COR-L47 (cell line): ENCODE data around the gene CALHM5.

Source experiments
- DNase-seq: peaks from one replicate; lab custom pipeline; 2025; lab: John Stamatoyannopoulos, UW

The CALHM5 gene

DNA sequence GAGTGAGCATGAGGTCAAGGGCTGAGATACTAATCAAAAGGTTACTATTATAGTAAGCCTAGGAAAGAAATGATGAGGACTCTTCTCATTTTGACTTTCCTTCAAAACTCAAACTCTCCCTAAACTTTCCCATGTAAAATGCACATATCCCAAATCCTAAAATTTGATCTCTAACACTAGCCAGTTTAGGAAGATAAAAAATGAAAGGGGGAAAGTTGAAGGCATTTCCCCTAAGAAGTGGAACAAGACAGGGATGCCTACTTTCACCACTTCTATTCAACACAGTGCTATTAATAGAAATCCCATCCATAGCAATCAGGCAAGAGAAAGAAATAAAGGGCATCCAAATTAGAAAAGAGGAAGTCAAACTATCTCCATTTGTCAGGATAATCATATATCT lies 2.9 kb upstream of the CALHM5 start:
- no peak for DNase-seq

DNA sequence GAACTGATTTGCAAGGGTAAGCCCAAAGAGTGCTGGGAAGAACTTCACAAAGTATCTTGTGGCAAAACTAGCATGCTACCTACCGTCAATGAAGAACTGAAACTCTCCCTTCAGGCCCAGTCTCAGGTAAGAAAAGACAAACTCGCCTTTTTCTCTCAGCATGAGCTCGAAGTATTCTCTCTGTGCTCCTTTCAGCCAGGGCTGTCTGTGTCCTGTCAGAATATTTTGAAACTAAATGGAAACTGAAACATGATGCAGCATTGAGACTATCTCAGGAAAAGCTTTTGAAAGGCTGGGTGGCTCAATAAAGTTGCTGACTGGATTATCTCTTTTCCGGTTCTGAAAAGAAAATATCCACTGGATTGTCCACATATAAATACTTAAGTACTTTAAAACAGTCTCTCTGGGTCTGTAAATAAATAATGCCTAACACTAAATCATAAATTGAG lies 696 bp downstream of the CALHM5 start:
- no peak for DNase-seq

DNA sequence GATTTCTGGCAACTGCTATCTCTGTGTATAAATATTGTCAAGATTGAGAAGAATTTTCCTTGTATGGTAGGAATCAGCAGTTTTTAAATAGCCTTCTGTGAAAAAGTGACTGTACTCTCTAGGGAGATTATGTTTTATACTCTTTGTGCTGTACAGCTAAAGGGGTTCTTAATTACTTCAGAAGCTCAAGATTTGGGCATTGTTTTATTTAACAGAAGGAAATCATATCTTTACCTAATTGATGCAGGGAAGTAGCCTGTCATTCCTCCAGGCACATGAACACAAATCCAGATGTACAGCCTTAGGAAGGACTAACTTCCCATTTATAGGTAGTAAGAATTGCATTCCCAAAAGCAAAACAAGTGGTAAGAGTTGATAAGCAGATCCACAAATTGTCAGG lies 1.3 kb downstream of the CALHM5 start:
- no peak for DNase-seq

DNA sequence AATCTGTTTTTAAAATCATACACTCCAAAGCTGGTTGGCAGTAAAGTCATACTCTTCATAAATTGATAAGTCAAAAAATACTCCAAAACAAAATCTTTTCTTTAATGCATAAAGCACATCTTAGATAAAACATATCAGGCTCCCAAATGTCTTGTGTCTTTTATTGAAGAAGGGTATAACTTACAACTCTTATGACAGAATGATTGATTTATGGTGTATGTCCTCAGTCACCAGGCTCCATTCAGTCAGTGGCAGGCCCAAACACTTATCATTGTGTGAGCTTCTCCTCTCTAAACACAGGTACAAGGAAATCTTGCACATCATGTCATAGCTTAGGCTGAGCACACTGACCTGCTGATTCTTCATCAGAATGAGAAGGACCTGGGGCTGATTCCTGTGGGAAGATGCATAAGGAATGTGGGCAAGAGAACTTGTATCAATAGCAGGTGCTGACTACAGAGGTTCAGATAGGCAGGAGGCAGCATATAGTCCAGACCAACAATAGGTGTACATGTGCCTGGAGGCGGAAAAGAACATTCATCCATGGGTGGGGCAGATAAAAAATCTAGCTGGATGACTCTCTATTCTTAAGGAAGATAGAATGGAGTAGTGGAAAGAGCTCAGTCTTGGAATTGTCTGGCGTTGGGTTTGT lies 1.9 kb downstream of the CALHM5 start:
- no peak for DNase-seq

DNA sequence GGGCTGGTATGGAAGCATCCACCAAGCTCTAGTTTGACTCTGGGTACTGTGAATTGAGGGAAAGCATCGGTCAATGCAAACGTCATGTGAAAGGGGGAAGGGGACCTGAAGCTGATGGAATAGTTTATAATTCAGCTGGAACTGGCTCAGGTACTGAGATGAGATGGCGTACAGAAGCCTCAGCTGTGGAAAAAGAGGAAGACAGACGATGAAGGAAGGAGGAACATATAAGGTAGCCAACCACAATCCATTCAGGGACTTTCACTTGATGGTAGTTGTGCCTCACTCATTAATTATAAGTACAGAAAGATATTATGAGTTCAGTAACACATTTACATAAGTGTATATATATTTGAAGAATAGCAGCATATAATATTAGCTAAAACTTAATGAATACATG lies 2.7 kb downstream of the CALHM5 start:
- DNase-seq: no peak

DNA sequence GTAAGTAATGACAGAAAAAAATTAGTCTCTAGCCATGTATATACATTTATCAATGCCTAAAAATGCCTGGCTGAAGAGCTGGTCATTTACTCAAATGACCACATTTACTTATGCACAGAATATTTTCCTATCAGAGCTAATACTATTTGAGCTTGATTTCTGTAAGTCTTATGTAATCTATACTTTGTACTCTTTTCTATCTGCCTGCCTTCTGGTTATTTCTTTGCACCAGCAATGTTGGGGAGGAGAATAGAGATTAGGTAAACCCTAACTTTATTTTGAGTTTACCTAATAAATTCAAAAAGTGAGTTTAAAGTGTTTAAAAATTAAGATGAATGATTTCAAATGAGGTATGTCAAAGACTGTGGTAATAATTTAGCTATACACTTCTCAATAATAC lies 3.7 kb downstream of the CALHM5 start:
- DNase-seq: no peak

DNA sequence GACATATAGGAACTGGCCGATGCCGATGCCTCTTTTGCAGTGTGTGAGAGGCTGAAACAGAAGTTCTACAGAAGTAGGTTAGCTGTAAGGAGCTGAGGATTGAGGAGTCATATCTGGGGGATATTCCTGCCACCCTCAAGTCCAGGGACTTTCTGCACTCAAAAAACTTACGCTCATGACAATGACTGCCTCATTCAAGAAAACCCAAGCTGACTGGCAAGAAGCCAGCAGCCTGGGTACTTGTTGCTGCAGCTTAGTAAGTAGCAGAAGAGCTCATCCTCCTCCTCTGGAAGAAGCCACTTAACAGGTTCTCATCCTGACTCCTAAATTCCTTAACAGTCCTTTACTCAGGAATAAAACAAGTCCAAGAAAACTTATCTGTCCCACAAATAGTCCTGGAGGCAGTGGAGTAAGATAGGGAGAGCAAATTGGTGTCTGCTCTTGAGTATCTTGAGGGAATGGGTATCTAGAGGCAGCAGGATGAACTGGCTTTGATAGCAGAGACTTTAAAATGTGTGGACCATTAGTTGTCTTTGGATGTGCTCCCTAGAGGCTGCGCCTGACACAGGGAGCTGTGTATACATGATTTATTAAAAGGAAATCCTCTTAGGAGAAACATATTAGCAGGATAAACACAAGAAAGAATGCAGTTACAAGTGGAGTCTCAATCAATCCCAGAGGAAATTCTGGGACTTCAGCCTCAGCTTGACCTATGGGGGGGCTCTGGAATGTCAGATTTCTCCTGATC lies 7.4 kb downstream of the CALHM5 start:
- DNase-seq: no peak

DNA sequence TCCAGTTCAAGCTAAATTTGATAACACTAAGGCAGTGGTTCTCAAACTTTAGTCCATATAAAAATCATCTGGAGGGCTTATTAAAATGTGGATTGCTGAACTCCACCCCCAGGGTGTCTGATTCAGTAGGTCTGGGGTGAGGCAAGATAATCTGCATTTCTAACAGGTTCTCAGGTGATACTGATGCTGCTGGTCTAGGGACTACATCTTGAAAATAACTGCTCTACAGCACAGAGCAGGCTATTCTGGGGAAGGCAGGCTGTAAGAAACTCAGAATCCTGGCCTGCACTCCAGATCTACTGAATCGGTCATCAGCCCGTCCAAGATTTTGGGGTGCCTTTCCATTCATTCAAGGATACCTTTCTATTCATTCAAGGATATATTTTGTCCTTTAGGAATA lies 11.5 kb downstream of the CALHM5 start:
- DNase-seq: no peak

DNA sequence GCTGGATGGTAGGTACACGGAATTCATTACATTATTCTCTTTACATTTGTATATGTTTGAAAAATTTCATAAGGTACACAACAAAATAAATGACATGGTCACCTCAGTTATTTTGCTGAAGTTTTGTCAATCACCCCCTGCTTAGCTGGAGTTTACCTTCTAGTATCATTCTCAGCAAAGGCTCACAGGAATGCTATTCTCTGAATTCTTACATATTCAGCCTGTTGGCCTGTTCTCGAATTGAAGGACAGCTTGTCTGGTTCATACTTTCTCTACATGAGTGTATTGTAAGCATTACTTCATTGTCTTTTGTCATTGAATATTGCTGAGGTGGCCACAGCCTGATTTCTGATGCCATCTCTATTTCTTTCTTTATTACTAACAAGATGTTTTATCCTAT lies 12.8 kb downstream of the CALHM5 start:
- no peak for DNase-seq

DNA sequence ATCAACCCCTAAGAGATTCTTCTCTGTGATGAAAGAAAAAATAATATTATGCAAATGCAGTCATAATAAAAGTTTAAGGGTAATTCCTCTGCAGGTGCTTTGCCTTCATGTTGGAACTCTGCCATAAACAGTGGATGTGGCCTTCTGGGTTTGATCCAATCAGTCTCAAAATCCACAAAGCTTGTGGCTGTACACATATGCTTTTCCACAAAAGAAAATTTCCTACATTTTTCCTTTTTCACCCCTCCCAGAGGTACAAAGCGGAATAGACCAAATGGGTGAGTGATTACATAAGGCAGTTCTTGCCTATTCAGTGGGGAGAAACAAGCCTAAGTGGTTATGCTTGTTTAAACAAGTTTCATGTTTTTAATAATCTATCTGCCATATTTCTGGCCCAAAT lies 16.7 kb downstream of the CALHM5 start:
- DNase-seq: no peak

DNA sequence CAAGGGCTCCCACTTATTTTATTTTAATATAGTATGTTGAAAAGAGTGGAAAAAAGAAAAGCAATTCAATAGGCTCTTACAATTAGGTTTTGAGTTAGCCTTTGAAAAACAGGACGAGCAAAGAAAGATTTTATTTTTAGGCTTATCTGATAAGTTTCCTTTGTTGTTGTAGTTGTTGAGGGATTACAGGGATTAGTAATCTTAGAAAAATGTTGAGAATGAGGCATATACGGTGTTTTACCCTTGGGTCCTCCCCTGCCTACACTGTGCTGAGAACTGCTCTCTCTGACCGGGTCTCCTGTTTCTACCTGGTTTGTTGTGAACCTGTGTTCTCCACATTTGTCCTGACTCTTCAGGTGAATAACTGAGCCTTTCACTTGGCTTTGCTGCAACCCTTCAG lies 17.3 kb downstream of the CALHM5 start:
- DNase-seq: no peak

DNA sequence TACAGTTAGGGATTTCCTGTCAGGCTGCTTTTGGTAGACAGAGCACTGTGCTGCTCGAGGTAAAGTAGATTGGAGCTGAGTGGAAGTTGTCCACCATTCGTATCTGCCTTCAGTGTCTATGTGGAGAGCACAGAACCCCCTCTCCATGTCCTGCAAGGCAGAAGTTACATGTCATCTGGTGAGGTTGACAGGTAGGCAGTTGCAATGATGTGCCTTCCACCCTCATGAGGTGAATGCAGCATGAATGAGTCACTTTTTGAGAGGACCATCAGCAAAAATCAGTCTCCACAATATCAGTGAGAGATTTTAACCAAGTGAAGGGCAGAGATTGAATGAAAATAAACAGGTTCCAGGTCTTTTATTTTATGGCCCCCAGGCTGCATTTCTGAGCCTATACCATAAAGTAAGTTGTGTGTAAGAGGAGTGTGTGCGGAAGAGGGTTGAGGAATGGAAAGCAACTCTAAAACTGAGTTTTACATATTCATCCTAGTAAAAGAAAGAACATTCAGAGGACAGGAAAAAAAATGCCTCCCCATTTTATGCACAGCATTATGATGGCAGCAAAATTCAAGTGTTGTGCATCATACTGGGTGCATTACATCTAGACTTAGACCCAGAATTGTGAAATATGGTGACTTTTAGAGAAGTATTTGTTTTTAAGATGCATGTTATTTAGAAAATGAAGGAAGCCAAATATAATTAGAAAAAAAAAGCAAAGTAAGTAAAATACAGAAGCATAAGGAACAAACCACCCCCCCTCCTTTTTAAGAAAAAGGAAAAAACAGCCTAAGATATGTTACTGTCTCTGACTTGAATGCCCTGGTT lies 18.2 kb downstream of the CALHM5 start:
- DNase-seq: no peak

DNA sequence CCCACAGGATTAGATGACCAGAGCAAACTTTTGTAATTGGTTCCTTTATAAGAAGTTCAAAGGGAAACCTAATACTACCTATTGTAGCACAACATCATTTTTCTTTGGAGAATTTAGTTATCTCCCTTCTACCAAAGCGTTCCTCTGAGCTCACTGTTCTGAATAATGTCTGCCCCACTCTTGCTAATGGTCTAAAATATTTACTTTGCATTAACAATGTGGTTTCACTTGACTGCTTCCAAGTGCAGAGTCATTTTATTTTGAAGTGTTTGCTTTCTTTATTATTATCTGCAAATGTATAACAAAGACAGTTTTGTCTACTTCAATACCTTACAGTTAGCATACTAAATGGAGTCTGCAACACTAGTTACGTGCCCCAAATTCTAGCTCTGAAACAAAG lies 19.0 kb downstream of the CALHM5 start:
- DNase-seq: peak; percentile 7

DNA sequence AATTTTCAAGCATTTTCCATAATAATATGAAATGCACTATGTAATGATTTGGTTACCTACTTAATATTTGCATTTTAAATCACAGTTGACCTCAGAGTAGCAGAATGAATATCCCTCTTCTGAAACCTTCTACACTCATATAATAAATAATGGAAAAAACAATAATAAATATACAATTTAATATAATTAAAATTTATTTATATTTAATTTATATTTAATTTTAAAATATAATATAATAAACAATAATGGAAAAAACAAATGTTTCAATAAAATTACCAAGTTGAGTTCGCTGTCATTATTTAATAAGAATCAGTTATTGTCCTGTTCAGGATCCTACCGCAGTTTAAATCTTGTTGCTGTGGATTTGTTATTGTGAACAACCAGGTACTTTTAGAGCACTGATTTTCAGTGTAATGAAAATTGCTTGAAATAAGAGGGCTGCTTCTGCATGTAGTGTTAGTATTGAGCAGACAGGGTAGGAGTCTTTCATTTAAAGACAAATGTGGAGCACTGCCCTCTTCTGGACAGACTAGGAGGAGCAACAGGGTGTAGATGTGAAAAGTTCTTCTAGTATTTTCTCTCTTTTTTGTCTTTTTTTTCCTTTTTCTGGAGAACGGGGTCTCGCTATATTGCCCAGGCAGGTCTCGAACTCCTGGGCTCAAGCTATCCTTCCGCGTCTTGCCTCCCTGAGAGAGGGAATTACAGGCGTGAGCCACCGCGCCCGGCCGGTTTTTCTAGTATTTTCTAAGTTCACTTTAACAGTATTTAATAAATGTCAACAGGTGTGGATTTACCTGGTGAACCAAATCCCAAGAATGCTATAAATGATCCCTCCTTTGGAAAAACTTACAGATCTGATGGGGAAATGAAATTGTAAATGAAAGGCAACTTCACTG lies 20.5 kb downstream of the CALHM5 start:
- DNase-seq: peak; percentile 17

DNA sequence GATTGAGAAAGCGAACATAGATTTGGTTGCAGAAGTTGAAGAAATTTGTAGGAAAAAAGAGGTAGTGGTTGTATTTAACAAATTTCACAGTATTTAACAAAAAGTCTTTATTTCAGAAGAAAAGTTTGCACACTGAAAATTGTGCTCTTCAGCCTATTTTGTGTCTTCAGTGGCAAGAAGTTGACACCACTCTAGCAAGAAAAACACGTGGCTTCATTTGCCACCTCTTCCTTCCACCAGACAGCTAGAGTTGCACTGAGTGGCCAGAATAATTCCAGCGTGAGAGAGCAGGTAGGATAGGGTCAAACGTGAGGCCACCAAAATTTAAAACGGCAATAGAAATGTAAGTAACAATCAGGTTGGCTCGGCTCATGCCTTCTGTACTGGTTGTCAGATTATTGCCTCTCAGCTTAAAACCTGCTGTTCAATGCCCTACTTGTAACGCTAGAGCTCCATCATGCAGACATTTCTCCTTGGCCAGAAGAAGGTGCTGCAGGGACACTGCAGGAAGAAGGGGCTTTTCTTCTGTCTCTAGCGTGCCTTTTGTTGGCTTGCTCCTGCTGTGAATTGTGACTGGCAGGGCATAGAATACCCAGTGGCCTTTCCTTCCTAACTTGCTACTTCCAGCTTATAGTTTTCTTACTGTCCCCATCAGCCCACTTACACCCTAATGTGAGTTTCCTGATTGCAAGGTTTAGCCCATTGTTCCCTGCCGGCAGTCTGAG lies 22.0 kb downstream of the CALHM5 start:
- DNase-seq: no peak

DNA sequence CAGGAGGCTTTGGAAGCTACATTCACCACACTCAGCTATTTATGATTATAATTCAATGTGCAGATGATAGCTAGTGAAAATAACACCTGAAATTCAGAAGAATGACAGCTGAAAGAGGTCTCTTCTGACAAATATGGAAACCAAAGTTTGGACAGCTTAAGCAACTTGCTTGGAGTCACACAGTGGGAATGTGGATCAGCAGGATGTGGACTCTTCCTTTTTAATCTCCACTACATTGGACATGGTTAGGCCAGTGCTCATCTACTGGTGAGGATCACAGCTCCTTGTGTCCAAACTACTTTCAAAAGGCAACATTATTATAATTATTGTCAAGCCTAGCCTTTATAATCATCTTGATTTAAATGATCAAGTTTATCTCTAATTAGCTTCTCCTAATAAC lies 23.7 kb downstream of the CALHM5 start:
- no peak for DNase-seq

DNA sequence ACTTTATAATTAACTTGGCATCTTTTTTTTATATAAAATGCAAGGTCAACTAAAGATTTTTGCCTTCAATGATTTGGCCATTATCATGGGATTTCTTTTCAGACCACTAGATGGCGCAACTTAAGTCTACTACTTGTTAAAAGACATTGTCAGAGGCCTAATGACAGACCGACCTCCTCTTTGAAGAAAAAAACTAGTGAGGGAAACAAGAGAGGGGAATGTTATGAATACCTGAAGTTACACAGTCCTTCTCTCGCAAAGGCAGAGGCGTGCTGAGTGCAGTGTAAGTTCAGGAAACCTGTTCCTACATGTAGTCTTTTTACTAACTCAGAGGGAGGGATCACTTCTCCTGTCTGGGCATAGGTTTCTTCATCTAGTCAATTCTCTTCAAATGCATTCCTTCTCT lies 24.8 kb downstream of the CALHM5 start:
- DNase-seq: peak; percentile 16

DNA sequence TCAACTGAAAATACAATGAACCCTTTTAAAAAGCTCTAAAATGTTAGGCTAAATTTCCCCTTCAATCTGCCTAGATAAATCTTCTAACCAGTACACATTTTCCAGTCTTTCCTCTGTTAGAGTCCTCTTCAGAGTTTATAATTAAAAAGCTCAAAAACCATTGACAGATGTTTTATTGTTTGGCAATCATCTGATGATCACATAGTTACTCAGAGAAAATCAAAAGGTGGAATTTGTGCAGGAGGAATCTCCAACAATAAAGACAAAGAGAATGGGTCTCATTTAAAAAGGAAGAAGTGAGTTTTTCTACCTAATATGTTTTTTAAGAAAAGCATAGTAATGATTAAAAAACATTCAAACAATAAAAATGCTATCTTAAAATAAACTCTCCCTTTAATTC lies 31.0 kb downstream of the CALHM5 start:
- DNase-seq: no peak

DNA sequence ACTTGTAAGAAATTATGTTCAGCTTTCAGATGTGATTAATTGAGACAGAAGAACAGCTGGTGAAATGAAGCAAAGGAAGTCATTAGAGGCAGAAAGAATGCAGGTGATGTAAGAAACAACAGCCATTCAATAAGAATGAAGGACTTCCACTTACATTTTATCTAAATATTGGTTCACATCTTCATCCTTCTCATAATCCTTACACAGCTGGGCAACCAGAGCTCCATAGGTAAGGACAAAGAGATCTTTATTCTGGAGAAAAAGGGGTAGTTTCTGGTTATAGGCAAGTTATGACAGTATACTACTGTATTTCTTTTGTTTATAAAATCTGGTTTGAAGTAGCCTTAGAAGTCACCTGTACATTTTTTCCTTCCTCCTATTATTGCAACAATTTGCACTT lies 31.7 kb downstream of the CALHM5 start:
- no peak for DNase-seq

DNA sequence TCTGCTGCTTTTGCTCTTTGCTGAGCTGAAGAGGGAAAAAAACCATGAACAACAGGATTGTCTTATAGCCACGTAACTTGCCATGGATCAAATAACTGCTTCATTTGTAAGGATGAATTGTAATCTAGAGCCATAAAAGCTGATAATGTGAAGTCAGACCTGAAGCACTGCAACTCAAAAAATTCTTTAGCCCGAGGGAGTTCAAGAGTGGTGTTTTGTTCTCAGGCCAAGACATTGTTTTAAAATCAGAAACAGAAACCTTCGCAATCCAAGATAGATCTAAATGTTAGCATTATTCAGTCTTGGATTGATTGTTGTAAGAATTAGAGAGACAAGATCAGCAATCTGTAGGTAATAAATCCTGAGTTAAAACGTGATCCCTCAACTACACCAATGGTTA lies 34.2 kb downstream of the CALHM5 start, which contains the start of gene TRAPPC3L:
TRAPPC3L (minus strand) TSS at position 34 of the 400 bp plus-strand sequence. CDS start 170 bp downstream, outside the sequence.
- no peak for DNase-seq

DNA sequence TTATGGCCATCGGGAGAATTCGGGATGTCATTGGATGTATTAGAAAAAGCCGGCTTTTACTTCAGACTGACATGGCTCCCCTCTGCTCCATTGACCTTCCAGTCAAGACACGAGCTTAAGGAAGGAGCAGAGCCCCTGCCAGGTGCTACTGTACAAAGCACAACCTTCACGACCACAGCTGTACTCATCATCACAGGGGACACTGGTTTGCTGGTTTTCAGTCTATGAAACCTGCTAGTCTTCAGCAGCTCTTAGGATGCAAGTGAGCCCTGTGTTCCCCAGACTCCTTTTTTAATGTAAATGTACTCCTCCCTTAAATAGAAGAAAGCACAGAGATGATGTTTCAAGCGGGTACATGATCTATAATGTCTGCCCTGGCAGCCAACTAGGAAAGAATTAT lies 35.9 kb downstream of the CALHM5 start:
- no peak for DNase-seq
